ENCODE results near the gene CARD10. TPM values are rescaled to one million over a fixed set of nuclear protein-coding genes. Genes with fewer than 3 reads are reported as not detected.

The CARD10 gene
- total and polyA plus RNA-seq, 2 of the 13 experiments (the other 11 are each of a cell fraction or from before 2014, with no cell fraction given) = 35.2 to 55.8 TPM

GRCh38 chr22:37487129-37487528 is 32.1 kb downstream of the CARD10 start (continued):
- TF ChIP-seq ZBTB25 (CRISPR knock-in tag; IDR thresholded peaks at IDR 0.05) (no peak), SMARCC2 (IDR thresholded peaks at IDR 0.05) (no peak), ADNP (CRISPR knock-in tag; IDR thresholded peaks at IDR 0.05) (0 out of 2 replicates have a peak, but pooled peaks have one; percentile 22), ZFP36L1 (CRISPR knock-in tag; IDR thresholded peaks at IDR 0.05) (no peak), ZGPAT (CRISPR knock-in tag; IDR thresholded peaks at IDR 0.05) (no peak), SALL2 (CRISPR knock-in tag; IDR thresholded peaks at IDR 0.05) (no peak), ZNF850 (CRISPR knock-in tag; conservative IDR thresholded peaks at IDR 0.05) (no peak), ZNF629 (CRISPR knock-in tag; conservative IDR thresholded peaks at IDR 0.05) (no peak), STAT5B (CRISPR knock-in tag; IDR thresholded peaks at IDR 0.05) (no peak), THAP8 (CRISPR knock-in tag; IDR thresholded peaks at IDR 0.05; ENCODE audit: borderline replicate concordance) (no peak), MBNL3 (CRISPR knock-in tag; conservative IDR thresholded peaks at IDR 0.05) (no peak), ZMYM3 (CRISPR knock-in tag; IDR thresholded peaks at IDR 0.05) (peak; percentile 73), NKX3-1 (CRISPR knock-in tag; IDR thresholded peaks at IDR 0.05) (no peak), MAFG (CRISPR knock-in tag; IDR thresholded peaks at IDR 0.05) (no peak), ZFX (CRISPR knock-in tag; IDR thresholded peaks at IDR 0.05; ENCODE audit: low read depth) (no peak), ZFP91 (CRISPR knock-in tag; IDR thresholded peaks at IDR 0.05; ENCODE audit: borderline replicate concordance) (0 out of 2 replicates have a peak, but pooled peaks have one; percentile 34), GFI1 (CRISPR knock-in tag; IDR thresholded peaks at IDR 0.05; ENCODE audit: borderline replicate concordance) (no peak), ARID5B (CRISPR knock-in tag; IDR thresholded peaks at IDR 0.05) (no peak)

All from HepG2 (cell line).